HPDE6-E6E7 (cell line): ENCODE results near the gene KIF5C.

ENCODE experiments used
- DNase-seq: peaks from one replicate; pipeline ENCODE4 v3.0.0; 2011; ENCODE audit warnings: missing footprints; ENCODE audit errors: extremely low spot score

KIF5C gene

GRCh38 chr2:149015926-149016563, 141.0 kb downstream of the KIF5C start:
- no peak for DNase-seq

DNA sequence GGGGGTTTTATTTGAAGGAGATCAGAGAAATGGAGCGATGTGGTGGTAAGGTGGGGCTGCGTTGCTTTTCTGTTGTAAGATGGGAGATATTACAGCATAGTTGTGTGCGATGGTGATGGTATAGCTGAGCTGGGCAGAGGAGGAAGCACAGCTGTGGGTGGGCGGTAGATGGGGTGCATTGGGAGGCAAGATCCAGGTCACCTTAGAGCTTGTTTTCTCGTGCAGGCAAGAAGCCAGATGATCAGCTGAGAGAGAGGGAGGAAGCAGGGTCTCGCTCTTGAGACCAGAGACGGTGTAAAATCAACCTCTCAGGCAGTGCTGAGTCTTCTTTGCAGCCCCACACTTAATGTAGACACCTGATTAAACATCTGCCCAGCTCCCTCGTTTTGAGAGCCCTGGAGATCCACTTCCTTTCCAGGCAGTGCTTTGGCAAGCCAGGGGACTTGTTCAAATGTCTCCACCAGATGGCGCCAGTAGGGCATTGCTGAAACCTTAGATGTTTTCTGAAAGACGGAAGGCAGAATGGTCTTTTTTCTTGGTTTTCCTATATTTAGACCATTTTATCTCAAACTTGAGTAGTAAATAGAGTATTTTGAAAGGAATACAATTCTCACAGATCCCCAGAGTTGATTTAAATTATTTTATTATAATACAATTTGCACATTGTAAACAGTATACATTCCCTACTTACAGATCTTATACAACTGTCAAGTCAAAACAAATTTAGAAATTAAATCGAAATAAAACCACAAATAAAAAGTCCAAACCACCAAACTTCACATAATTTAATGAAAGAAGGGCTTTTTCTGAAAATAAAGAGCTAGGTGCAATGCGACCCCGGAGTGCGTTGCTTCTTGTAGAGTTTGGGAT, 142.3 kb downstream of the KIF5C start:
- DNase-seq, result peak; percentile 58

GRCh38 chr2:149018981-149019380, 144.0 kb downstream of the KIF5C start:
- no peak for DNase-seq

DNA sequence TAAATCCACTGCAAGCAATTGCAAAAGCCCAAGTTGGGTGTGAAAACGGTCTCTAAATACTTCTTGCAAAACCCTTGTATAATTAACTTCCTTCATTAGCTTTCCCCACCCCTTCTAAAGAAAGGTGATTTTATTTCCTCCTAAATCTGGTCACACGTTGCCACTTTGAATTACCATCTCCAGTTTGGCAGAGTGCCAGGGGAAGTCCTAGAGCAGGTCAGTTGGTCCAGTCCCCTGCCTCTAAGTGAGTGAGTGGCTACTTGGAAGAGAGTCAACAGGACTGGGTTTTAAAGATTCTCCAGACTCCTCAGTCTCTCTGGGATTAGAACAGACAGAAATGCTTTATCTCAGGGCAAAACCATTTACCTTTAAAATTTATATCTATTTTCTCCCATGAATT, 144.7 kb downstream of the KIF5C start:
- DNase-seq, result no peak

DNA sequence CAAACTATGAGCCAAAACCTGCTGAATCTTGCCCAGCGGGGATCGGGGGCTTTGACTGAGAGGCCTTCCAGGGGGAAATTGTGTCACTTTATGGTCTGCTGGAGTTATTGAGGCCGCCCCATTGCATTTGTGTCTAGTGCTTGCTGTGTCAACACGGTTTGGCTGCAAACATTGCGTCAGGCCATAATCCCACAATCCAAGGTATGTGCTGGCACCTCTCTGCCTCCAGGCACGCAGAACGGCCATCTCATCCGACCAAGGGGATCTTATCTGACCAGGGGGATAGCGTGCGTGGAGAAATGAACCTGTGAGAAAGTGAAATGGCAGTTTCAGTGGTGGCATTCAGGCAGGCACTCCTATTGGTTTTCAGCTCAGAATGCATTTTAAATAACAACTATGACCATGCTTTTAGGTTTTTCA, 145.4 kb downstream of the KIF5C start:
- no peak for DNase-seq

GRCh38 chr2:149021271-149021719, 146.3 kb downstream of the KIF5C start:
- no peak for DNase-seq

GRCh38 chr2:149021761-149022160, 146.7 kb downstream of the KIF5C start:
- DNase-seq, result no peak

DNA sequence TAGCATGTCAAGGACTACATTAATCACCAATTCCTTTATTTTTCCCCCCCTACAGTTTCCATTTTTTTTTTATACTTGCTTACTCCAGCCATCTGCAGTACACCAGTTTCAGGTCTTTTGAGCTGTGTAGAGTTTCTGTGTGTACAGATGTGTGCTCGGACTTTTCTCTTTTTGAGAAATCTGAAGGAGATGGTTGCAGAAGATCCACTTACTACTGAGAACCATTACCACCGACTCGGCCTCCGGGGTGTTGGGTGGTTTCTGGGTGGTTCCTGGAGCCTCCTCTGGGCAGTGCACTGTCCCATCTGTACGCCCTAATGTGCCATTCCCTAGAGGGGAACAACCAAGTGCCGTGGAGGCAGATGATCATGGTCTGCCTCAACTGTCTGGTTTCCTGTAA, 148.1 kb downstream of the KIF5C start:
- no peak for DNase-seq

GRCh38 chr2:149027590-149028250, 152.7 kb downstream of the KIF5C start:
- peak; percentile 86 for DNase-seq

DNA sequence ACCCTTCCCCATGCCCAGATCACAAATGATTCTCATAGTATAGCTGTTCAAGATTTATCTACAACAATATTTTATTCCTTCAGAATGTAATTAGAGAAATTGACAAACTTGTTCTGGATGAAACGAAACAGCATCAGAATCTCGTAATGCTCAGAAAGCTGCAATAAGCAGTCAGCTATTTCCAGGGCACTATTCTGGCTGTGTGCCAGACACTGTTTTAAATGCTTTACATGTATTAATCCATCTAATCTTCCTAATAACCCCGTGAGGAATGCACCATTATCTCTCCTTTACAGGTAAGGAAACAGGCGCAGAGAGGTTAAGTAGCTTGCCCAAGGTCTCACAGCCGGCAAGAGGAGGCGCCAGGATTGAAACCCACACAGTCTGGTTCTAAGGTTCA, 153.3 kb downstream of the KIF5C start:
- DNase-seq, result no peak

DNA sequence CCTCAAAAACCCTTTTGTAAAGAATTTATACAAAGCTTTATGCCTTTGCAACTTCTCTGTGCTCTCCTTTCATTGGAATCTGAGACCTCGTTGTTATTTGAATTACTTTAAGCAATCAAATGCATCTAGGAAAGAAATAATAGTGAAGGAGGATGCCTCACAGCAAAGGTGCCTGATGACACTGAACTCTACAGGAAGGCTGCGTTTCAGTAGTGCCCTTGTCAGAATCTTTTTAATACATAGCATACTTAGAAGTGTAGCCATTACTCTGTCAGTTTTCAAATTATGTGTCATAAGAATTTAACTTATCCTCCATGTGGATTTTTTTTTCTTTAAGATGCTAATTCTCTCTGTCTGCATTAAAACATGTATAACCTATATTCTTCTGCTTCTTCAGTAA, 153.9 kb downstream of the KIF5C start:
- DNase-seq, result no peak

DNA sequence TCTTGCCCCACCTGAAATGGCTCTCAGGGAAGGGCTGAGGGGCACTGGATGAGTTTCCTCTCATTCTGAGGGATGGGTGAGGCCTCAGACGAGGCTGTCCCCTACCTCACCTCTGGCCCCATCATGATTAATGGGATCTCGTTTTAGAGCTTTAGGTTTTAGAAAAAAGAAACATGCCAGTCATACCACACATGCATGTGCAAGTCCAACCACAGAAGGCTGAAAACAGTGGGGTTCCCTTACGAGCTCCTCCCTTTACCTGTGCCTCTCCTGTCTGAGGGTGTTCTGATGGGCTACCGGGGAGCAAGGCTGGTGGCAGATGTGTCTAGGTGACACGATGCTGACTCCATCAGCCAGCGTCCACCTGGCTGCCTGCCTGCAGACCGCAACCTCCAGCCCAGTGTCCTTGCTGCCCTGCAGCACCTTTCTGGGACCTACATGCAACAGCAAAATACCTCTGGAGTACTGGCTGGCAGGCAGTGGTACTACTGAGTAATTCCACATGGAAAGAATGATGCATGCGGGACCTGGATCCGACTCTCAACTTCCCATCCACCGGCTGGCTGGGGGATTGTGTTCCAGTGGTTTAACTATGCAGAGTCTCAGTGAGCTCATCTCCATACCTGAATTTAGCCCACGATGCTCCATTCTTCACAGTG, 154.4 kb downstream of the KIF5C start:
- DNase-seq, result no peak

DNA sequence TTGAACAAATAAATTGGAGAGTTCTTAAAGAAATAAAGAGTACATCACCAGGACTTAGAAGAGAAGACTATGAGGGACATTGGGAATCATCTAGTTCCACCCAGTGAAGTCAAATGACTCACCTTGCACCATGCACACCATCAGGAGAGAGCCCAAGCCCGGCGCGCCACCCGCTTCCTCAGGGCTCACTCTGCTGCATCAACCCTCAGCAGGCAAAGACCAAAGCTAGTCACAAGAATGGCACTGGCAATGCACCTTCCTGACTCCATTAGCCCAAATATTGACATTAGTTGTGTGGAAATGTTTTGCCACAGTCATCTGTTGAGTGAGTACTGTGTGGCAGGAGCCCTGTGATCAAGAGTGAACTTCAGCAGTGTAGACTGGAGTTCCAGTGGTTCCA, 156.4 kb downstream of the KIF5C start:
- DNase-seq, result no peak

DNA sequence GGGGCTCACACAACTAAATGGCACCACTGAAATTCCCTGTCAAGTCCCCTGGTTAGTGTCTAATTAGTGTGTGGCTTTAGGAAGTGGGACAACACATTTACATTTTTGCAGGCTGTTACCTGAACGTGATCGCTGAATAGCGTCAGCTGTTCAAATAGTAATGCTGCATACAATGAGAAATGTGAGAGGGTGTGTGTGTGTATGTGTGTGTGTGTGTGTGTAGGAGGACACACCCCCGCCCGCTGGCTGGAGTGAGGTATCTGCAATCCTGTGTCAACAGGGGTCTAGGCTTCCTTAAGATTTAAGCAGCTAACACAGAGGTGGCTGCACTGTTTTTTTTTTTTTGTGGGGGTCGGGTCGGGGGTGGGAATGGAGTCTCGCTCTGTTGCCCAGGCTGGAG, 158.7 kb downstream of the KIF5C start:
- no peak for DNase-seq

GRCh38 chr2:149034406-149034805, 159.4 kb downstream of the KIF5C start:
- no peak for DNase-seq

DNA sequence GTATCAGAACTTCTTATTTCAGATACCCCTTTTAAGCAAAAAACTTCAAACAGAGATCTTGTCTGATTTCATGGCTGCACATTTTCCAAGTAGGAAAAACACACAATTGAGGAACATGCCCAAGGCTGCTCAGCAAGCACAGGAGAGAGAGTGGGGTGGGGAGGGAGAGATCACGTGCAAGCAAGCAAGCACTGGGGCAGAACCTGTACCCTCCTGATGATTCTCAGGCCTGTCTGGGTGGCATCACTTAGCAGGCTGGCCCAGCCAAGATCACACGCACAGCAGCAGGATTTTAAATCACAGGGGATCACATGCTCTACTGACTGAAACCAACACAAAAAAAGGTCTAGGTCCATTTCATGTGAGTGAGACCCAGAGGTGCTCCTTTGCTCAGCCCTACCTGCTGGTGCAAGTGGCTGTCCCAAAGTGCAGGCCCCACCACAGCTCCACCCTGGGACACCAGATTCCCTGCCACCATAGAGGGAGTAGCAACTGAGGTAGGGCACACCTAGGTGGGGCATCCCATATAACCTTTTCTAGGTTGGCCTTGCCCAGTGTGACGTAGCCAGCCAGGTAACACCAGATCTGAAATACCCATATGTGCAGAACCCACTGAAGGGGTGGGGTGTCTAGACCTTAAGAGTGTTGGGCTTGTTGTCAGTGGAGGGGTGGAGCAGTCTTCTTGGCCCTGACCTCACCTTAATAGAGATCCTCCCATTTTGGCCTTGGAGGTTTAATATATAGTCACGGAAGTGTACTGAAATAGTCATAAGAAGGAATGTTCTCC, 161.7 kb downstream of the KIF5C start:
- DNase-seq, result no peak

- DNase-seq, result peak; percentile 60
These were observed 162.8 kb downstream of the KIF5C start for GRCh38 chr2:149037851-149038250.

GRCh38 chr2:149038442-149039212, 163.6 kb downstream of the KIF5C start, which contains the start of gene LYPD6B:
Gene LYPD6B (plus strand): TSS chr2:149038699. CDS start chr2:149130949, 92,250 bp downstream.
- DNase-seq, result peak; percentile 40

DNA sequence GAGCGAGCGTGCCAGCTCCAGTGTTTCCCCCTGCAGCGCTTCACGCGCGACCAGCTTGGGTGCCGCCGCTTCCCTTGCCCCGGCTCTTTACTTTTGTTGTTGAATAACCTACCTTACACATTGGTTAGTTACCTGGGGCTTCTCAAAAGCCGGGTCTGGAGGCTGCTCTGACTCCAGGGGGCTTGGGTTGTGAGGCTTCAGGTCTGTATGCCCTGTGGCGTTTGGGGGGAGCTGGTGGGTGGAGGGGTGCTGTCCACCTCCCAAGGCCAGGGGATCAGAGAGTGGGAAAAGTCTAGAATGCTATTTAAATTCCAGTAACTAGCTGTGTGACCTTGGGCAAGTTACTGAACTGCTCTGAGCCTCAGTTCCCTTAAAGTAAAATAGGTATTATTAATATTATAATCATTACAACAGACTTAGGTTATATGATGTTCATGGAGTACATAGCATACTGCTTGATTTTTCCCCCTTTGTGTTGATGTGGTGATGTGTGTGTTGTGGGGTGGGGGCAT, 164.2 kb downstream of the KIF5C start:
- no peak for DNase-seq

DNA sequence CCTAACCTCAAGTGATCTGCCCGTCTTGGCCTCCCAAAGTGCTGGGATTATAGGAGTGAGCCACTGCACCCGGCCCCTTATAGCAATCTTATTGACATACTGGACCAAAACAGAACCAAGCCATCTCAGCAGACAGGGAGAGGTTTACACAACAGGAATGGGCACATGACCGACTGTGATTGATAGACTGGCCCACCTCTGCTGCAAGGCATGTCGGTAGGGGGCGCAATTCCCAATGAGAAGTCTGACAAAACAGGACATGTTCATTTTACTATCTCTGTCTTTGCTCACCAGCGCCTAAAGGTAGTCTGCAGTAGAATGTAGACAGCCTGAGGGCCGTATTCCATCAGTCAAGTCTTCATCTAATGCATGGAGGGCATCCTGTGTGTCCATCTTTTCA, 165.4 kb downstream of the KIF5C start:
- DNase-seq, result no peak
